CD4-positive, alpha-beta T cell treated with Interleukin-6 at 100 ng/mL for 8 hours (primary cell): ENCODE data around the gene RPS28.
"Not testable (repeated sequence)": the region's sequence is repeated elsewhere in the genome, so short reads cannot be mapped to it uniquely, and the experiment has no call there.

Experiments
- DNase-seq: peaks from one replicate; pipeline ENCODE4 v3.0.0-alpha.2; 2020; ENCODE audit warnings: mixed read lengths, low spot score

RPS28 gene

GRCh38 chr19:8321067-8321985, at the start of gene RPS28, which contains the start of gene NDUFA7:
Gene RPS28, plus strand, starts transcription at chr19:8321496. Its CDS starts 35 bp downstream, at chr19:8321531.
Gene NDUFA7, minus strand, starts transcription at chr19:8321375. Its CDS starts 17 bp downstream, at chr19:8321358.
- DNase-seq = peak; percentile 97

- DNase-seq = not testable (repeated sequence)
Observed at GRCh38 chr19:8276508-8276907, 44.8 kb upstream of the RPS28 start.

GRCh38 chr19:8291337-8291736, 30.0 kb upstream of the RPS28 start:
- not testable (repeated sequence) for DNase-seq

- DNase-seq = no peak
Observed at GRCh38 chr19:8302357-8302691, 19.0 kb upstream of the RPS28 start.

GRCh38 chr19:8302734-8303133, 18.6 kb upstream of the RPS28 start:
- DNase-seq = no peak

- no peak for DNase-seq
Observed at GRCh38 chr19:8304841-8305621, 16.3 kb upstream of the RPS28 start.

GRCh38 chr19:8305798-8306197, 15.5 kb upstream of the RPS28 start:
- DNase-seq = no peak

GRCh38 chr19:8306235-8307054, 14.9 kb upstream of the RPS28 start:
- DNase-seq = no peak

- no peak for DNase-seq
Observed at GRCh38 chr19:8307400-8307964, 13.8 kb upstream of the RPS28 start.

GRCh38 chr19:8307965-8308866, 13.1 kb upstream of the RPS28 start, which contains the start of gene CD320:
Gene CD320, minus strand, starts transcription at chr19:8308358. Its CDS starts 68 bp downstream, at chr19:8308290.
- DNase-seq = peak; percentile 79

- no peak for DNase-seq
Observed at GRCh38 chr19:8308891-8309291, 12.4 kb upstream of the RPS28 start.

GRCh38 chr19:8310342-8311055, 10.8 kb upstream of the RPS28 start:
- no peak for DNase-seq

GRCh38 chr19:8311461-8312260, 9.6 kb upstream of the RPS28 start:
- DNase-seq = no peak

GRCh38 chr19:8314981-8315640, 6.2 kb upstream of the RPS28 start:
- DNase-seq = not testable (repeated sequence)

GRCh38 chr19:8316351-8317125, 4.8 kb upstream of the RPS28 start:
- no peak for DNase-seq

GRCh38 chr19:8318835-8319234, 2.5 kb upstream of the RPS28 start:
- DNase-seq = not testable (repeated sequence)

- DNase-seq = no peak
Observed at GRCh38 chr19:8319807-8320520, 1.3 kb upstream of the RPS28 start.
